HT1080 (cell line): ENCODE measurements around the gene CACUL1. TPM values are rescaled to one million over a fixed set of nuclear protein-coding genes. Genes with fewer than 3 reads are reported as not detected.
"Not testable (repeated sequence)": the region's sequence is repeated elsewhere in the genome, so short reads cannot be mapped to it uniquely, and the experiment has no call there.

Experiments used
- DNase-seq: peaks from one replicate; pipeline ENCODE4 v3.0.0-alpha.2; 2015; ENCODE audit warnings: low read depth
- total RNA-seq: library from RNA; depleted of rRNA; stranded (reverse); fragments of >200 nt; shearing (Covaris generic); gene quantifications from 2 replicates; pipeline ENCODE4 v1.2.3, GENCODE V29; 2014

CACUL1 gene
- total RNA-seq, 1 experiment from 2014 or later, result 32.8 TPM

DNA sequence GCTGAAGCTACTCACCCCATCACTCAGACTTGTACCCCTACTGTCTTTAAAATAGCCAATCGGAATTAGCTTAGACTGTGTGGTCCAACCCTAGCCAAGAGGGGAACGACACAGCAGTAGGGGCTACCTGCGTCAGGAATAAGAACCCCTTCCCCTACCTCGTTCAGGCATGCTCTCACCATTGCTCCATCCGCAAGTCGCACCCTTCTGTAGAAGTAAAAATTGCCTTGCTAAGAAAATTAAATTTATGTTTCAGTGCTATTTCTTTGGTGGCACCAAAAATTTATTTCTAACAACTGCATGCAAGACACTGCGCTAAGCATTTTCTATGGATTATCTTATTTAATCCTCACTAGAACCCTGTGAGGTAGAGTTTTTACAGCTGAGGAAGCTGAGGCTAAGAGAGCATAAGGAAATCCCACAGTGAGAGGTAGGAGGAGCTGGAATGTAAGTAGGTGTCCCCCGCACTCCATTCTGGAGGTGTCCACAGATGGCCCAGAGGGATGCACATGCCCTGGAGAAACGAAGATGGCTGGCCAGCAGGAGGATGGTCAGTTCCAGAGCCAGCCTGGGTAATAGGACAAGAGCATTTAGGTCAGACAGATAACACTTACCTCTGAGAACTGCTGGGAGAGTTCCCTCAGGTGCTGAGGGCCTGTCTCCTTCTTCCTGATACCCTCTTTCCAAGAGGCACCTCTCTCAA lies 15.3 kb upstream of the CACUL1 start:
- no peak for DNase-seq

DNA sequence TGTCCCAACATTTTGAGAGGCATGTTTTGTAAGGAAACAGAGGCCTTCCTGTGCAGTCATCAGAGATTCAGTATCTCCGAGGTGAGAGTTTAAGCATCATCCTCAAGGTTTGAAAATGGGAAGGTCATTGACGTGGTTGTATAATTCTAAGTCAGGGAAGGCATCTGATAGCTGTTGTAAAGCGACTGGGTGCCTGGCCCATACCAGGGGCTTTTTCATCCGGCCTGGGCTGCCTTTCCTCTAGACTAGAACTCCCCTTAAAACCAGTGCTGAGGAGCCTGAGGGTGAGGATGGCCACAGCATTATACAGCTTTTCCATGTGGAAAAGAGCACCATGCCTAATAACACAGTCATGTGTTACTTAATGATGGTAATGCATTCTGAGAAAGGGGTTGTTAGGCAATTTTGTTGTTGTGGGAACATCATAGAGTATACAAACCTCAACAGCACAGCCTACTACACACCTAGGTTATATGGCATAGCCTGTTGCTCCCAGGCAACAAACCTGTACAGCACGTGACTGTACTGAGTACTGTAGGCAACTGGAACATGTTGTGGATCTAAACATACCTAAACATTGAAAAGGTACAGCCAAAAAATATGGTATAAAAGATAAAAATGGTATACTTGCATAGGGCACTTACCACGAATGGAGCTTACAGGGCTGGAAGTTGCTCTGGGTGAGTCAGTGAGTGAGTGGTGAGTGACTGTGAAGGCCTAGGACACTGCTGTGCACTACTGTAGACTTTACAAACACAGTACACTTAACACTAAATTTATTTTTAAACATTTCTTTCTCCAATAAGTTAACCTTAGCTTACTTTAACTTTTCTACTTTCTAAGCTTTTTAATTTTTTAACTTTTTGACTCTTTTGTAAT lies 13.5 kb upstream of the CACUL1 start:
- no peak for DNase-seq

DNA sequence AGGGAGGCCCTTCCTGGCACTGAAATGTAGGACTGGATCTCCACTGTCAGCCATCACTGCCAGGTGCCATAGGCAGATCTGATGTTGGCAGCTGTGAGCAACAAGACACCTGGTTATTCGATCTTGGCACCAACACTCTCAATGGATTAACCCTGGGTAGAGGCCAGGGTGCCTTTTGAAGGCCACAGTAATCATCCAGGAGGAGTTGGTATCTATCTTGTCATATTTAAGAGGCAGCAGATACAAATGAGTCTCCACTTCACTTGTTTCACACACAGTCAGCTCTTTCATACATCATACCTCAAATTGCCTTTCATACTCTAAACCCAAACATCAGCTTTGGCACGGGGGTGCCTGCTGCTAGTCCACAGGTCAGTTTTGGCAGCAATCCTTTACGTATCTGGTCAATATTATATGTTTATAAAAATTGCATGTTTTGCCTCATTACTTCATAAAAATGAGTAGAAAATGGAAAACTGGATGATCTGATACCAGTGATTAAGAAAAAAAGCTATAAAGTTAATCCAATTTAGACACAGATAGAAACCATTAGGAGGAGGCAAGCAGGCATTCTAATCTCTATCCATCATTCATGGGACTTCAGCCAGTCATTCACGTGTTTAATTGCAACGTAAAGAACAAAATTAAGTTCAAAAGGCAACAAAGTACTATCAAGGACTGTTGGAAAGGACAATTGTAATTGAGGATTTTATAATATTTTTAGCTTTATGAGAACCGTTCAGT lies 12.7 kb upstream of the CACUL1 start:
- DNase-seq, result no peak

DNA sequence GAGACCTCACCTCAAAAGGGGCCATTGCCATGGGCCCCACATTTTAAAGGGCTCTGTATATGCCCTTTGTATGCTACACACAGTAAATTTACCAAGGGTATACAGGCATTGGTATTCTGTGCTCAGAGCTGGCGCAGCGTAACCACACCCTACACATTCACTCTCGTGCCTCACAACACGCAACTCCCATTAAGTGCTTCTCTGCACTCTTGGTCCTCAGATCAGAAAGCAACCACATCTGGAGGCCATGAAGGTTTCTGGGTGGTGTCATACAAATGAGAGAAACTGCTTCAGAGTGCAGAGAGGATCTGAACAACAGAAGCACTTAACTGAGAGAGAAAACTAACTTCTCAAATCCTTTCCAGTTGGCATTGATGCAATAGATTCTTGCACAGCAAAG lies 9.4 kb upstream of the CACUL1 start:
- no peak for DNase-seq

DNA sequence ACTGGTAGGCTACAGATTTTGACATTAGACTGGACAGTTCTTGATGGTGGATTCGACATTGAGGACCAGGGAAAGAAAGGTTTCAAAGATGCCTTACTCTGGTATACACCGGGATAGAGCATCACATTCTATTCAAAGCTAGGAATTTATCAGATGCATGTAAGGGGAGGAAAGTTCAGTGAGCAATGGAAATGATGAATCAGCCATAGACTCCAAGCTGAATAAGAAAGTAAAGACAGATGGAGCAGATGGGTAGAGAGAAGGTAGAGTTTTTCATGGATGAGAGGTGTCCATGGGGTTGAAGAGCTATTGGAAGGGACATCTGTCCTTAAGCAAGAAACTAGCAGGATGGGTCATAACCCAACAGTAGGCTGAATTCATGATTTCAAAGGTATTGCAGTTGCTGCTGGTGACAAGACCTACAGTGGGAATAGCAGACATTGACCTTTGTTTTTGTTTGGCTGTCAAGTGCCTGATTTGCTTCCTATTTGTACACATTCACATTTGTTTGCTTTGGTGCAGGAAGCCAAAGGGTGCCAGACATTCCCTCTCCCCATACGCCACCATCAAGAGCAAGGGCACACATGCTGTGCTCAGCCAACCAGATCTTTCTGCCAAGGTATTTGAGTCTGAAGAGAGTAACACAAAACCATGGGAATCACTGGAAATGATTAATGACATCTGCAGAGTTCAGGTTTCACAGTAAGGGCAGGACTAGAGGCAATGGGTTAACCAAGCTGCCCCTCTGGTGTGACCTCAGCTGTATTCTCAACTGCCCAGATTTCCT lies 8.6 kb upstream of the CACUL1 start:
- no peak for DNase-seq

DNA sequence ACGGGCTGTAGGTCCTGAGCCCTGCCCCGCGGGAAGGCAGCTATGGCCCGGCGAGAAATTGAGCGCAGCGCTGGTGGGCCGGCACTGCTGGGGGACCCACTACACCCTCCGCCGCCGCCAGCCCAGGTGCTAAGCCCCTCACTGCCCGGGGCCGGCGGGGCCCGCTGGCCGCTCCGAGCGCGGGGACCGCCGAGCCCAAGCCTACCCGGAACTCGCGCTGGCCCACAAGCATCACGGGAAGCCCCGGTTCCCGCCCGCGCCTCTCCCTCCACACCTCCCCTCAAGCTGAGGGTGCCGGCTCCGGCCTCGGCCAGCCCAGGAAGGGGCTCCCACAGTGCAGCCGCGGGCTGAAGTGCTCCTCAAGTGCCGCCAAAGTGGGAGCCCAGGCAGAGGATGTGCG lies 5.5 kb upstream of the CACUL1 start:
- DNase-seq, result no peak

DNA sequence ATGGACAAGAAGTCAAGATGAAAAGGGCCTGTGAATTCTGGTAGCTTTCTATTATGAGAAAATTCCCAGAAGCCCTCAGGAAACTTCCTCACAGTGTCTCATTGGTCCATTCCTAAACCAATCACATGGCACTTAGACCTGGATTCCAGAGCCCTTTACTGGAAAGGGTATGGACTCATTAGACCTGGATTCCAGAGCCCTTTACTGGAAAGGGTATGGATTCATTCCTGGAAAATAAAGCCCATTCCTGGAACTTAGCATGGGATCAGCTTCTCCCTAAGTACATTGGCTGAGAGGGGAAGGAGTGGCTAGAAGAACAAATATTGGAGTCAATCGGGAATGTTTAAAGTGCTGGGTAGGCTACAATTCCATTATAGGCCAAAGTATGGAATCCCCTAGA lies 3.7 kb upstream of the CACUL1 start:
- no peak for DNase-seq

DNA sequence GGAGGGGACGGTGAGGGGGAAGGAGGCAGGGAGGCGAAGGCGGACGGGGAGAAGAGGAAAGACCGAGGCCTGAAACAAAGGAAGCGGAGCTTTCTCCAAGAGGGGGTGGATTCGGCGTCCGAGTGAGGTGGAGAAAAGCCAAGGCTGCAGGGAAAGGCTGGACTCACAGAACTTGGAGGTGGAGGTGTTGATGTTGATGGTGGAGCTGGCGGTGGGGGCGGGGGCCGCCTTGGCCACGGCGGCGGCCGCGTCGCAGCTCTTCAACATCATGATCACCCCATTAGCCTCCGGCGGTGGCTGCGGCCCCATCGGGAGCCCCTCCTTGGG lies 578 bp downstream of the CACUL1 start:
- DNase-seq, result peak; percentile 49

DNA sequence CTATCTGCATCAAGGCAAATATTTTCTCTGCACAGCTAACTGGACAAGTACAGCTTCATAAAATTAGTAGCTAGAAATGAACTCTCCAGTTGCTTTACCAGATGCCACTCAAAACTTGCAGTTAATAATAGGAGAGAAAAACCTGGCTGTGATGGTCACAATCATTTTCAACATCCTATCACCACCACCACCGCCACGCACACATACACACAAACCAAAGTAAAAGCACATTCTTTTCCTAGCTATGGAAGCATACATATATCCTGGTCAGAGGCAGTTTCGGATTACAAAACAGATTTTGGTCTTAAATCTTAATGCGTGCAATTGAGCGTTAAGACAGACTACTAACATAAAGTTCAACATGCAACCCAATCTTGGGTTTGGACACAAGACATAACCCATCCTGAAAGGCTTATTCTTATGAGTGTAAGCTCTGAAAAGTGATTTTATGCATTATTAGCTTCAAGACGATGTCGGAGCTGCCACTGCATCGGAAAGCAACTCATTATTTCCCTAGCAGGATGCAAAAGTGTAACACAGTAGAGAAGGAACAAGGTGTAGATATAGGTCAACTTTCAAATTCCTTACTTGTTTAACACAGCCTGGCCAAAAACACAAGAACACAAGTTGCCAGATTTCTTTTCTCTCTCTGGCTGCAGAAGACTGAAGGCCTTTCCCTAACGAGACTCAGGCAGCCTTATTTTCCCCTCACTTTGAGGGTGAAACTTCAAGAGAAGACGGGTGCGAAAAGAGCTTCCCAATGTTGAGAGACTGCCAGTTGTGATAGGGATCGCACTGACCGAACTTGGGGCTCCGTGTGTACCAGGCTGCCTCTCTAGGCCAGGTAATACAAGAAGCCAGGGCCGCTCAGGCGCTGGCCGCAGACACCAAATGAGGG lies 1.2 kb downstream of the CACUL1 start:
- DNase-seq, result no peak

DNA sequence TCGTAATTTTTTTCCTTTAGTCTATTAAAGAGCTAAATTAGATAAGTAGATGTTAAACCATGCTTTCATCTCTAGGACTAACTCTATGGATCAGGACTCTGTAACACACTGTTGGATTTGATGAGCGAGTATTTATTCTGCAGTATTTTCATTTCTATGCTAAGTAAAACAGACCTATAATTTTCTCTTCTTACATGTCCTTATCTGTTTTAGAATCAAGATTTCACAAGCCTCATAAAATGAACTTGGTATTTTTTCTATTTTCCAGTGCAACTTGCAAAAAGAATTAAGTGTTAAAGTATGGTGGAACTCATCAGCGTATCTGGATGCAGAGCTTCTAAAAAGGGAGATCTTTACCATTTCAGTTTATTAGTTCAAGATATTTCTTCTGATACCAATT lies 2.4 kb downstream of the CACUL1 start:
- no peak for DNase-seq

DNA sequence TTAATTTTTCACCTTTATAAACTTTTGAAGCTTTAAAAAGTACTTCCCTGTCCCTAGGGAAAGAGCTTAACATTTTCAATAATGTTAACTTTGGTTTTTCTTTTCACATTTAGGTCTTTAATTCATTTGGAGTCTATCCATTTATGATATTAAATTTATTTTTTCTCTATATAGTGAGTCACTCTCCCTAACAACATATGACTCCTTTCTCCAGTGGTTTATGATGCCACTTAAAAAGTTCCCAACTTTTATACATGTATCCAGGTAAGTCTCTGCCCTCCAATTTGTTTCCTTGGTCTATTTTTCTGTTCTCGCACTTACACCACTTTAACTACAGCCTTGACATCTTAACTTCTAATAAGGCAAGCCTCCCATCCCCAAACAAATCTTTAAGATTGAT lies 3.5 kb downstream of the CACUL1 start:
- DNase-seq, result no peak

DNA sequence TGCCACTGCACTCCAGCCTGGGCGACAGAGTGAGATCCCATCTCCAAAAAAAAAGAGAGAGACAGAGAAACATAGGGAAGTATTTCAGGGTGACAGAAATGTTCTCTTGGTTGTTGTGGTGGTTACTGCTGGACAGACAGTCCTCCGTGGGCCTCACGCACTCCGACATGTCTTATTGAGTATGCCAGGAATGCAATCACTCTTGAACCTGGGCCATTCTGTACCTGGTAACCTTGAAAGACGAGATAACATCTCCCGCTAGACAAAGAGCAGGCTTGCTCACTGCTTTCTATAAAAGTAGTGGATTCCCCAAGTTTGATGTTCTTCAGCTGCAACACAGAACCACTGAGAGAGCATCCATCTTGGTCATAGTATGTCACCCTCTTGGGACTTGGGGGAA lies 6.7 kb downstream of the CACUL1 start:
- DNase-seq, result no peak

DNA sequence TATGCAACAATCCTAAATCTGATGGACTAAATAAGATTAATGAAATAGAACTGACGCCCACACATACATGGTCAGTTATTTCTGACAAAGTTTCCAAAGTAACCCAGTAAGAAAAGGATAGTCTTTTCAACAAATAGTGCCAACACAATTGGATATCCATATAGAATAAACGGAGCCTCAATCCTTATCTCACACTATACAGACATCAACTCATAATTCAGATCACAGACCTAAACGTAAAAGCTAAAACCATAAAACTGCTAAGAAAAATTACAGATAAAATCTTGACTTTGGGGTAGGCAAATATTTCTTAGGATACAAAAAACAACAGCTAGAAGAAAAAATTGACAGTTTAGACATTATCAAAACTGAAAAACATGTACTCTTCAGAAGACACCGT lies 8.5 kb downstream of the CACUL1 start:
- no peak for DNase-seq

DNA sequence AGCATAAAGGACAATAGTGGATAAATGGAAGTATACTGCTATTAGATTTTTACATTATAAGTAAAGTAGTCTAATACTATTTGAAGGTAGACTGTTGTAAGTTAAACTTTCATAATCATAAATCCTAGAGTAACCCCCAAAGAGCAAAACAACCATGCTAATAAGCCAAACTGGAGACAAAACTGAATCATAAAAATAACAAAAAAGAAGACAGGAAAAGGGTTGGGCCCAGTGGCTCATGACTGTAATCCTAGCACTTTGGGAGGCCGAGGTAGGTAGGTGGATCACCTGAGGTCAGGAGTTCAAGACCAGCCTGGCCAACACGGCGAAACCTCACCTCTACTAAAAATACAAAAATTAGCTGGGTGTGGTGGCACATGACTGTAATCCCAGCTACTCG lies 9.7 kb downstream of the CACUL1 start:
- DNase-seq, result no peak

DNA sequence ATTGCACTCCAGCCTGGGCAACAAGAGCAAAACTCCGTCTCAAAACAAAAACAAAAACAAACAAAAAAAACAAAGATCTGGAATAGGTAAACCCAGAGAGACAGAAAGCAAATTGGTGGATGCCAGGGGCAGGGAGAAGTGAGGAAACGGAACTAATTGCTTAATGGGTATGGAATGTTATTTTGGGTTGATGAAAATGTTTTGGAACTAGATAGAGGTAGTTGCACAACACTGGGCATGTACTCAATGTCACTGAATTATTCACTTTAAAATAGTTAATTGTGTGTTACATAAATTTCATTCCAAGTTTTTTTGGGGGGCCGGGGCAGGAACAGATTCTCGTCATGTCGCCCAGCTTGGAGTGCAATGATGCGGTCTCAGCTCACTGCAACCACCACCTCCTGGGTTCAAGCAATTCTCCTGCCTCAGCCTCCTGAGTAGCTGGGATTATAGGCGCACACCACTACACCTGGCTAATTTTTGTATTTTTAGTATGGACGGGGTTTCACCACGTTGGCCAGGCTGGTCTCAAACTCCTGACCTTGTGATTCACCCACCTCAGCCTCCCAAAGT lies 10.3 kb downstream of the CACUL1 start:
- DNase-seq, result not testable (repeated sequence)

DNA sequence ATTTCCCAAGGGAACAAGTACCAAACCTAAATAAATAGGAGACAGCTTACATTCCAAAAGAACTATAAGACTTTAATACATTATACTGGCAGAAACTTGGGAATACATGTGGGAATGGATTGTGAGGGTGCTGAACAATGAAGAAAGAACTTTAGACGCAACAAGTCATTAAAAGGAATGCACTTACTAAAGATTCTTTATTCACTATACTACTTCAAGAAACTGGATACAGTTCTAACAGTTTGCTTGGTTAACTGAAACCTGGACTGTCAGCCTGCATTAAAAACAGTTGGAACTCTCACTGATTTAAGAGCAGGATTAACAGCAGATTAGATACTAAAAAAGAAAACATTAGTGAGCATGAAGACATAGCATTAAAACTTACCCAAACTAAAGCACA lies 12.0 kb downstream of the CACUL1 start:
- DNase-seq, result no peak

DNA sequence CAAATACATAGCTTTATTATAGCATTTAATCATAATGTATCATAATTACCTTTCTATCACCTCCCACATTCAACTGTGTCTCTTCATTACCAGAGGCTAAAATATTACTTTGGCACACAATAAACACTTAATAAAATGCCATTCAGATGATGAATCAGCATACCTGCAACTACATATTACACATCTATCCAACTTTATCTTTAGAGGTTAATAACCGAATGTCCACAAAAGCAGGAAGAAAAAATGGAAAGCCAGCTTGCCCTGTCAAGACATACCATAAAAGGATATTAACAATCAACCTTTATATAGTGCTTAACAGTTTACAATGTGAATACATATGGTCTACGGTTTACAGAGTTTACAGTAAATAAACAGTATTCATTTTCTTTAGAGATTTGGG lies 12.7 kb downstream of the CACUL1 start:
- no peak for DNase-seq

DNA sequence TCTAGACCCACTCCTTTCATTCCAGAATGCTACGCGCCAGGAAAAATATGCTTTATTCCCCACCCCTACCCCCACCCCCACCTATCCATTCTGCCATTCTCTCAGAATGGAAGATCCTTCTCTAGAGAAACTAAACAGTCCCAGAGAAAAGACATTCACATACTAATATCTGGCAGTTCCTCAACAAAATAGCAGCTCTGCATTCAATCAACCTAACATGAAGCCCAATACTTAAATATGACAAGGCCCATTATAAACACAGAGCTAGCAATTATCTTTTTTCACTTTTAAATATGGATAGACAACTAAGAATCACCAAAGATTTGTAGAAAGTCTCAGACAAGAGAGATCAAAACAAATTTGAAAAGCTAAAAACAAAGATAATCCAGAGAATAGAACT lies 16.4 kb downstream of the CACUL1 start:
- no peak for DNase-seq

DNA sequence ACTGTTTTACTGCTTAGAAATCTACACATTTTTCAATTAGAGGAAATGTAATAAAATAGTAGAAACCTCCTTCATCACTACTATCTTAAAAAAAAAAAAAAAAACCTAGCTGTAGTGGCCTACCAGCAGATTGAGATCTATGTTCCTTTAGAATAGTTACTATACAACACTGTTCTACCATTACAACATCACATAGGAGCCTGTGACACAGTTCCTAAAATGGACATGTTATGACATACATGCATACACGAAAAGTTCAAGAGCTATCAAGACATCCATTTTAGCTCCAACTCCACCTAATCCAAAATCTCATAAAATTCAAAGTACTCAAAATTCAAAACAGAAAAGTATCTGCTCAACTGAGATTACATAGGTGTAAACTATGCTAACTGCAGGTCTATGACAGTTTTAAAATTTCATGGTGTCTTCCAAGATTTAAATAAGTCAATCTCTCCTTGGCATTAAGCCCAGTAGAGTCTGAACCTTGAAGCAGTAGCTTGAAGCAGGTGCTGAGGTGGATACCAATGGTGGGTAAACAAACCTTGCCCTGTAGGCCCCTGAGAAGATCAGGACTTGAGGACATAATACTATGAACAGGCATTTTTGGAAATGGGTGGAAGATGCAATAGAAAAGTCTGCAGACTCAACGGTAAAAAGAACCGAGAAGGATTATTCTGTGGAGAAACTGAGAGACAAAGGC lies 17.0 kb downstream of the CACUL1 start:
- no peak for DNase-seq

DNA sequence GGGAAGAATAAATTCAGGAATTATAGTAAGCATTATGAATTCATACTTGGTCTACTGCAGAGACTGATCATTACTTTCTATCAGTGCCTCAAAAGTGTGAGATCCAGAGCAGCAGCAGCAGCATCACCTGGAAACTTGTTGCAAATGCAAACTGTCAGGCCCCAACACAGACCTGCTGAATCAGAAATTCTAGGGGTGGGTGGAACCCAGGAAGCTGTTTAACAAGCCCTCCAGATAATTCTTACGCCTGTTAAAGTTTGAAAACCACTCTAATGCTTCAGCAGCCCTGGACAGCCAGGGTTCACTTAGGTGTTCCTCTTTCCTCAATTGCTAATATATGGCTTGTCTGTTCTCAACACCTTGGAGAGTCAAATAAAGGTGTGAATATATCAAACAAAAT lies 19.5 kb downstream of the CACUL1 start:
- DNase-seq, result no peak
